GM12878 (cell line): ENCODE results near the gene FBLIM1. TPM values are rescaled to one million over a fixed set of nuclear protein-coding genes. Genes with fewer than 3 reads are reported as not detected.

Source experiments
- ATAC-seq: fragments of 200-7000 bp; cut with Tn5 transposase; 3 replicates; pipeline ENCODE4 v1.9.1; 2020; ENCODE audit warnings: mild to moderate bottlenecking, moderate library complexity
- BruUV-seq: library from RNA; stranded (reverse); fragments of 400-500 nt; replicated peaks from 2 replicates; lab custom pipeline; 2021; lab: Mats Ljungman, UMichigan
- CTCF ChIA-PET: fragments of 300-600 bp; sonication (Branson Sonifier 250); formaldehyde crosslinking; extraction: SDS; loops from one replicate; lab custom pipeline; 2021; ENCODE audit warnings: inconsistent platforms; lab: Yijun Ruan, JAX
- POLR2A ChIA-PET: fragments of 350-600 bp; formaldehyde crosslinking; extraction: SDS; loops from one replicate; lab custom pipeline; 2021; ENCODE audit warnings: inconsistent platforms; lab: Charles Lee
- RAD21 ChIA-PET: fragments of 300-600 bp; sonication (Branson Sonifier 250); formaldehyde crosslinking; loops from one replicate; lab custom pipeline; 2023; ENCODE audit warnings: antibody characterized with exemption; ENCODE audit not compliant: unreplicated experiment; lab: Charles Lee
- SMC1A ChIA-PET: fragments of 300-600 bp; sonication (Branson Sonifier 250); formaldehyde crosslinking; loops from one replicate; lab custom pipeline; 2023; ENCODE audit not compliant: unreplicated experiment, uncharacterized antibody; lab: Charles Lee
- DNase-seq: peaks from one replicate; pipeline ENCODE4 v3.0.0-alpha.2; 2011; ENCODE audit warnings: low read depth, low spot score
- FAIRE-seq: peaks from 3 replicates; lab custom pipeline; 2011; peaks lifted over from hg19 to GRCh38; lab: Jason Lieb, UNC
- H2AFZ ChIP-seq: 2 replicates; pipeline ENCODE4 v1.6.0; 2011; ENCODE audit warnings: low read depth, low read length, control low read depth; ENCODE audit not compliant: control insufficient read depth
- H3K27ac ChIP-seq: 2 replicates; pipeline ENCODE4 v1.5.1; 2011; ENCODE audit warnings: control low read depth; ENCODE audit not compliant: control insufficient read depth, insufficient read depth
- H3K27me3 ChIP-seq, 2 experiments: replicated peaks in 1 of 2; 2 replicates each; pipeline versions ENCODE4 v1.6.0 to v1.6.1; 2011; ENCODE audit warnings: low read length in 1 of 2; ENCODE audit not compliant: control insufficient read depth in 2 of 2, insufficient read depth in 2 of 2
- H3K36me3 ChIP-seq, 2 experiments: 2 replicates each; pipeline ENCODE4 v1.5.1; 2011; ENCODE audit warnings: low read length in 1 of 2; ENCODE audit not compliant: control insufficient read depth in 2 of 2, insufficient read depth in 2 of 2
- H3K4me1 ChIP-seq: 2 replicates; pipeline ENCODE4 v1.6.1; 2011; ENCODE audit warnings: mild to moderate bottlenecking, low read length, moderate library complexity, mixed read lengths; ENCODE audit not compliant: control insufficient read depth, insufficient read depth
- H3K4me2 ChIP-seq: 2 replicates; pipeline ENCODE4 v1.6.0; 2011; ENCODE audit warnings: control low read depth; ENCODE audit not compliant: control insufficient read depth, insufficient read depth
- H3K4me3 ChIP-seq: fragments of 200-600 bp; sonication (generic); 2 replicates; pipeline ENCODE4 v1.5.1; 2016
- H3K79me2 ChIP-seq: 2 replicates; pipeline ENCODE4 v1.6.0; 2011; ENCODE audit warnings: low read length; ENCODE audit not compliant: control insufficient read depth, insufficient read depth
- H3K9ac ChIP-seq: 2 replicates; pipeline ENCODE4 v1.8.0; 2011; ENCODE audit warnings: low read length, control low read depth, mixed read lengths; ENCODE audit not compliant: control insufficient read depth, insufficient read depth
- H3K9me3 ChIP-seq: replicated peaks from 3 replicates; pipeline ENCODE4 v1.5.1; 2011; ENCODE audit warnings: mild to moderate bottlenecking, low read length; ENCODE audit not compliant: control insufficient read depth, insufficient read depth
- H4K20me1 ChIP-seq: 2 replicates; pipeline ENCODE4 v1.6.0; 2011; ENCODE audit not compliant: control insufficient read depth, insufficient read depth
- ATF7 ChIP-seq: fragments of 450-650 bp; IDR thresholded peaks from 2 replicates; pipeline ENCODE4 v1.6.1; 2016; ENCODE audit warnings: low read depth, mild to moderate bottlenecking
- CREB1 ChIP-seq: IDR thresholded peaks from 2 replicates; pipeline ENCODE4 v1.6.1; 2012; ENCODE audit warnings: low read depth, mild to moderate bottlenecking, inconsistent platforms
- E2F8 ChIP-seq: fragments of 450-650 bp; IDR thresholded peaks from 2 replicates; pipeline ENCODE4 v1.6.1; 2018; ENCODE audit warnings: mild to moderate bottlenecking, low read depth, moderate library complexity; ENCODE audit not compliant: partially characterized antibody
- EZH2 ChIP-seq: IDR thresholded peaks from 2 replicates; pipeline ENCODE4 v1.6.1; 2012; ENCODE audit warnings: low read depth, mild to moderate bottlenecking, control low read depth, inconsistent platforms, low read length, borderline replicate concordance; ENCODE audit not compliant: control insufficient read depth
- HDAC2 ChIP-seq: fragments of 200-600 bp; sonication (generic); IDR thresholded peaks from 2 replicates; pipeline ENCODE4 v1.6.1; 2017
- HDAC6 ChIP-seq: fragments of 200-600 bp; sonication (generic); IDR thresholded peaks from one replicate; pipeline ENCODE4 v1.8.0; 2017; ENCODE audit warnings: antibody characterized with exemption; ENCODE audit not compliant: unreplicated experiment
- IKZF2 ChIP-seq, 2 experiments: fragments of 450-650 bp; IDR thresholded peaks; 2 replicates each; pipeline ENCODE4 v1.6.1; 2017; ENCODE audit warnings: mild to moderate bottlenecking in 2 of 2, moderate library complexity in 2 of 2
- MYB ChIP-seq: fragments of 150-350 bp; IDR thresholded peaks from 2 replicates; pipeline ENCODE4 v1.6.1; 2014; ENCODE audit warnings: mild to moderate bottlenecking, low read depth, low read length, borderline replicate concordance
- POLR2AphosphoS2 ChIP-seq: IDR thresholded peaks from 2 replicates; pipeline ENCODE4 v1.6.1; 2011; ENCODE audit warnings: low read depth, mild to moderate bottlenecking, low read length, improper control_type of control experiment, moderate library complexity
- PRDM15 ChIP-seq: fragments of 450-650 bp; formaldehyde crosslinking; IDR thresholded peaks from 2 replicates; pipeline ENCODE4 v1.4.0; 2020; ENCODE audit warnings: mild to moderate bottlenecking, moderate library complexity
- RELB ChIP-seq: fragments of 450-650 bp; IDR thresholded peaks from 2 replicates; pipeline ENCODE4 v1.6.1; 2017; ENCODE audit warnings: low read depth, mild to moderate bottlenecking, moderate library complexity
- SIN3A ChIP-seq: IDR thresholded peaks from 2 replicates; pipeline ENCODE4 v1.6.1; 2012; ENCODE audit warnings: low read depth, low read length, improper control_type of control experiment
- STAT3 ChIP-seq: IDR thresholded peaks from 2 replicates; pipeline ENCODE4 v1.6.1; 2011; ENCODE audit warnings: low read depth, low read length, improper control_type of control experiment
- ZBED1 ChIP-seq: IDR thresholded peaks from 2 replicates; pipeline ENCODE4 v1.6.1; 2016; ENCODE audit warnings: borderline replicate concordance
- WGBS: methylation state at CpG from one replicate; pipeline ENCODE4 v1.1.6; 2016; ENCODE audit warnings: low lambda C conversion rate; ENCODE audit not compliant: insufficient replicate concordance, insufficient coverage; ENCODE audit errors: missing lambda C conversion rate; 5-methylcytosine and 5-hydroxymethylcytosine counted together
- in situ Hi-C: fragments of 300-500 bp; cut with MboI; formaldehyde crosslinking; loops from 9 replicates; pipeline ENCODE4 v1.14.3; 2018; ENCODE audit warnings: mixed read lengths
- intact Hi-C: fragments of 100-400 bp; cut with micrococcal nuclease; formaldehyde crosslinking; loops from one replicate; pipeline ENCODE4 v1.14.2; 2022; ENCODE audit not compliant: unreplicated experiment
- polyA plus RNA-seq, 11 experiments: library from polyadenylated mRNA; depleted of rRNA in 4 of 11; unstranded in 6 of 11; stranded (reverse) in 5 of 11; fragments of >200 nt; fragmentation: Nextera tagmentation in 4 of 11; fragmentation: Illumina TruSeq in 1 of 11; extraction: Ambion mirVana in 4 of 11; extraction: Trizol in 1 of 11; gene quantifications; 1 replicate in 1 of 11; 2 replicates in 10 of 11; pipeline versions ENCODE4 v1.2.1 to v1.2.3, GENCODE V29; 2011 to 2016; ENCODE audit warnings: inconsistent platforms in 2 of 11, missing spikeins in 2 of 11, low read depth in 1 of 11
- total RNA-seq, 4 experiments: library from RNA; depleted of rRNA in 3 of 4; stranded (reverse); fragments of >200 nt in 3 of 4; fragmentation: Illumina TruSeq in 1 of 4; extraction: Trizol in 1 of 4; gene quantifications; 2 replicates each; pipeline versions ENCODE4 v1.2.1 to v1.2.3, GENCODE V29; 2013 to 2021

Gene FBLIM1
- total and polyA plus RNA-seq, 10 of the 15 experiments (the other 5 are each of a cell fraction or from before 2014, with no cell fraction given), result 0.03 to 0.13 TPM; not detected in 8

- FAIRE-seq, result no peak
- CTCF ChIA-PET, result interaction anchor here (0.9 to 1.5 kb wide), 3 partner anchors 139 to 419 kb away, joined by 3 to 8 read pairs (median 3); no protein-coding TSS in a partner anchor
- POLR2A ChIA-PET, result interaction anchor here (0.7 kb wide), 1 partner anchor 153 kb away, joined by 5 read pairs; no protein-coding TSS in a partner anchor
- TF ChIP-seq E2F8 (no peak), PRDM15 (CRISPR knock-in tag) (no peak), POLR2AphosphoS2 (no peak), CREB1 (no peak), ZBED1 (no peak), IKZF2 (IDR thresholded peaks at IDR 0.05) (no peak), RELB (no peak), HDAC2 (no peak), HDAC6 (no peak), SIN3A (no peak), MYB (no peak), EZH2 (no peak), STAT3 (no peak), ATF7 (no peak)
Measured at GRCh38 chr1:15742339-15742801, 16.2 kb upstream of the FBLIM1 start, which contains the start of gene TMEM82. Gene TMEM82 (plus strand): TSS chr1:15742499. CDS start chr1:15742560, 61 bp downstream.

More at GRCh38 chr1:15742339-15742801, 16.2 kb upstream of the FBLIM1 start, which contains the start of gene TMEM82:
- Histone ChIP-seq H3K27me3 (no peaks in the 10 kb centered on the region), H3K27ac (no peak within 1 kb of the TSS), H3K9ac (no peak within 1 kb of the TSS), H4K20me1 (no peaks in the 10 kb centered on the region), H3K4me2 (no peak within 1 kb of the TSS), H3K9me3 (no peaks in the 10 kb centered on the region), H3K36me3 (no peaks in the 10 kb centered on the region), H2AFZ (no peak within 1 kb of the TSS), H3K4me1 (0 out of 2 replicates have a peak, but pooled peaks cover 3% of the 10 kb centered on the region), H3K79me2 (no peaks in the 10 kb centered on the region), H3K4me3 (no peak within 1 kb of the TSS)
- DNase-seq (no peak), ATAC-seq (no peak)
- 41% methylated on average over 7 of the region's 14 CpGs for WGBS
- intact Hi-C loops, result loop anchor here (5.0 kb wide), 1 partner anchor 305 kb away; the partner anchor contains the start of gene CTRC
- ChIA-PET SMC1A (interaction anchor here (1.5 kb wide), 1 partner anchor 149 kb away, joined by 4 read pairs; no protein-coding TSS in a partner anchor), RAD21 (no interaction called here)
- in situ Hi-C loops, result no loop called here
- BruUV-seq, result no TSS peak
